Epithelial cell of umbilical artery (primary cell): ENCODE measurements around the gene TMEM61. TPM values are rescaled to one million over a fixed set of nuclear protein-coding genes. Genes with fewer than 3 reads are reported as not detected.

Experiments used
- total RNA-seq: library from RNA; depleted of rRNA; stranded (reverse); fragments of >200 nt; gene quantifications from 2 replicates; pipeline ENCODE4 v1.2.3, GENCODE V29; 2014

The TMEM61 gene
- total RNA-seq: not detected in 2 replicates

GRCh38 chr1:54980528-54981241 lies at the start of gene TMEM61:
TSS of gene TMEM61 (plus strand) at chr1:54980628. CDS start at chr1:54981066, 438 bp downstream.

GRCh38 chr1:54998677-54999076 lies 18.2 kb downstream of the TMEM61 start, which contains the start of gene BSND:
TSS of gene BSND (plus strand) at chr1:54998933. CDS start at chr1:54999187, 254 bp downstream.

GRCh38 chr1:55039342-55040082 lies 59.1 kb downstream of the TMEM61 start, which contains the start of gene PCSK9:
TSS of gene PCSK9 (plus strand) at chr1:55039548. CDS start at chr1:55039838, 290 bp downstream.

Other genes starting within 250 kb of the TMEM61 start
- 2.6 and 6.1 TPM in 2 replicates for gene PARS2, start 216.1 kb upstream of the TMEM61 start, total RNA-seq
- gene TTC22, start 179.3 kb upstream of the TMEM61 start, total RNA-seq: not detected in 2 replicates
- 80.2 and 118 TPM in 2 replicates for gene DHCR24, start 93.4 kb upstream of the TMEM61 start, total RNA-seq
- not detected in 2 replicates for gene BSND, start 18.3 kb downstream of the TMEM61 start, total RNA-seq
- 0.46 and 0.65 TPM in 2 replicates for gene PCSK9, start 58.9 kb downstream of the TMEM61 start, total RNA-seq
- 29.3 and 34.4 TPM in 2 replicates for gene USP24, start 234.7 kb downstream of the TMEM61 start, total RNA-seq